CD4-positive, alpha-beta T cell treated with Interleukin-15 for 4 hours (primary cell): ENCODE data around the gene IVNS1ABP.
"Not testable (repeated sequence)": the region's sequence is repeated elsewhere in the genome, so short reads cannot be mapped to it uniquely, and the experiment has no call there.

Experiments used
- DNase-seq: peaks from one replicate; pipeline ENCODE4 v3.0.0-alpha.2; 2020; ENCODE audit warnings: low spot score

Gene IVNS1ABP

GRCh38 chr1:185255595-185255994 is 61.4 kb downstream of the IVNS1ABP start:
- not testable (repeated sequence) for DNase-seq

GRCh38 chr1:185252404-185252803 is 64.6 kb downstream of the IVNS1ABP start:
- not testable (repeated sequence) for DNase-seq

GRCh38 chr1:185251928-185252327 is 65.1 kb downstream of the IVNS1ABP start:
- not testable (repeated sequence) for DNase-seq

DNA sequence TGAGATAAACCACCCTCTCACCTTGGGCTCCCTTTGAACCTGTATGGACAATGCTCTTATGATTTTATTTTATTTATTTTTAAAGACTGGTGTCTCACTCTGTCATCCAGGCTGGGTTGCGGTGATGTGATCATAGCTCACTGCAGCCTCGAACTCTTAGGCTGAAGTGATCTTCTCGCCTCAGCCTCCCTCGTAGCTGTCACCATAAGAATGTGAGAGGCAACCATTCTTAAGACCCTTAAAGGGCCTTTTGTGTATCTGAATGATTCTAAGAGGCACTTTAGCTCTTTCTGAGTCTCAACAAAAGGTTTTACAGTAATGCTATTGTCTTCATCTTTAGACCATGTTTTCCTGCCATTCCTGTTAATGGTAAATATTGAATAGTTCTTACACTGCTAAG is 67.0 kb downstream of the IVNS1ABP start:
- no peak for DNase-seq

DNA sequence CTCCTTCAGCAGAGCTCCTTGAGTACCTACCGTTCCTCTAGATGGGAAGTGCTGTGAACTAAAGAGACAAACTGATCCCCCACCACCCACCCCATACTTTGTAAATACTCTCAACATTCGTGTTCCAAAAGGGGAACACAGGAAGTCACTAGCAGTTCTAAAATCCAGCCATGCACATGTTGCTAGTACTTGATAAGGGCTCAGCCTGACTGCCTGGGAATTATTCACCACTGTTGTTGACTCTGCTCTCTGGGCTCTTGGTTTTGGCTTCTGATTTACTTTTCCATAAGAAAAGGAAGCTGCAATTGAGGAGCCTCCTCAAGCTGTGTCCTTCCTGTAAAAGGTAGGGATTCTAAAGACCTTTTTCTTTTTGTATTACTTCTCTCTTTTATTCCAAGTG is 67.5 kb downstream of the IVNS1ABP start:
- DNase-seq = no peak
